ENCODE measurements around the gene MAPK8IP1. TPM values are rescaled to one million over a fixed set of nuclear protein-coding genes. Genes with fewer than 3 reads are reported as not detected.

Gene MAPK8IP1
- polyA plus RNA-seq, 1 donor from 2014 or later: 58.8 TPM

- TF ChIP-seq CTCF (IDR thresholded peaks at IDR 0.05; ENCODE audit: poor library complexity, severe bottlenecking): no peak
- no peak for TF ChIP-seq TAF1 (IDR thresholded peaks at IDR 0.05; ENCODE audit: low read depth)
- TF ChIP-seq RAD21 (conservative IDR thresholded peaks at IDR 0.05): no peak
- no peak for TF ChIP-seq SMC3 (conservative IDR thresholded peaks at IDR 0.05; ENCODE audit: poor library complexity)
- TF ChIP-seq POLR2AphosphoS5 (IDR thresholded peaks at IDR 0.05): no peak
- Histone ChIP-seq H2AFZ (ENCODE audit: low read depth, low read length) (no peak overlapping the region), H3K4me2 (ENCODE audit: low read length) (no peak overlapping the region), H3K36me3 (ENCODE audit: insufficient read depth, low read length) (peaks cover 11% of the 10 kb centered on the region), H3K9me3 (ENCODE audit: low read length) (no peaks in the 10 kb centered on the region), H3K27me3 (ENCODE audit: insufficient read depth, low read depth, low read length) (no peaks in the 10 kb centered on the region), H3K9ac (ENCODE audit: low read length) (no peak overlapping the region), H3K27ac (ENCODE audit: low read length) (no peak overlapping the region), H3F3A (ENCODE audit: insufficient read depth, low read length, poor library complexity, severe bottlenecking) (no peaks in the 10 kb centered on the region), H3K9me2 (ENCODE audit: insufficient read depth, low read length) (no peaks in the 10 kb centered on the region), H3K79me2 (replicated peaks; ENCODE audit: insufficient read depth, low read length) (no peaks in the 10 kb centered on the region), H3K4me3 (ENCODE audit: low read length) (no peak overlapping the region), H4K20me1 (ENCODE audit: insufficient read depth) (no peaks in the 10 kb centered on the region)
Measured at GRCh38 chr11:45934580-45935318, 49.3 kb downstream of the MAPK8IP1 start.

DNA sequence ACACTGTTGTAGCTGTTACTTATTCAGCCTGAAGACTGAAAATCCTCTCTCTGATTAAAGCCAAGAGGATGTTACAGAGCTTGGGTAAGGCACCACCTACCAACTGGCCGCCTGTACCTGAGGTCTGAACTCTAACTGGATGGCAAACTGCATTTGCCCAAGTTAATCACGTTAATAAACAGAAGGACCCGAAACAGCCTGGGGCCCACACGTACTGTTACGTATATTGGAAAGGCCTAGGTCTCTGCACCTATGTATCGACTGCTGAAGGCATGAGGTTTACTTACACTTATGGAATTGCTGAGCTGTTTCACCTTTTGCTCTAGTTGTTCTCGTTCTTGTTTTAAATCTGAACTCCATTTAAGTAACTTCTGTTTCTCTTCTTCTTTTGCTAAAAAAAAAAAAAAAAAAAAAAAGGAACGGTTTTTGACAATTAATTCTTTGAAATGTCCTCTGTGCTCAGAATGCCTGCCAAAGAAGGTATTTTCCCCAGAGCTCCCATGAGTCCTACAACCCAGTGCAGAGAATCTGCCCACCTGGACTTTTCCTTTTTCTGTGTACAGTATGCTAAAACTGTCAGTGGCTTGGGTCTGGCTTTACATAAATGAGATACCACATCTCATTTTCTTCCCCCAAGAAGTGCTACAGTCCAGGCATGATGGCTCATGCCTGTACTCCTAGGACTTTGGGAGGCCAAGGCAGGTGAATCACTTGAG, 50.1 kb downstream of the MAPK8IP1 start:
- Histone ChIP-seq H3K9me3 (ENCODE audit: low read length) (no peaks in the 10 kb centered on the region), H2AFZ (ENCODE audit: low read depth, low read length) (no peak overlapping the region), H4K20me1 (ENCODE audit: insufficient read depth) (no peaks in the 10 kb centered on the region), H3K9me2 (ENCODE audit: insufficient read depth, low read length) (no peaks in the 10 kb centered on the region), H3K4me3 (ENCODE audit: low read length) (no peak overlapping the region), H3K79me2 (replicated peaks; ENCODE audit: insufficient read depth, low read length) (no peaks in the 10 kb centered on the region), H3K36me3 (ENCODE audit: insufficient read depth, low read length) (peaks cover 11% of the 10 kb centered on the region), H3F3A (ENCODE audit: insufficient read depth, low read length, poor library complexity, severe bottlenecking) (no peaks in the 10 kb centered on the region), H3K9ac (ENCODE audit: low read length) (no peak overlapping the region), H3K27me3 (ENCODE audit: insufficient read depth, low read depth, low read length) (no peaks in the 10 kb centered on the region), H3K27ac (ENCODE audit: low read length) (no peak overlapping the region), H3K4me2 (ENCODE audit: low read length) (no peak overlapping the region)
- no peak for TF ChIP-seq SMC3 (conservative IDR thresholded peaks at IDR 0.05; ENCODE audit: poor library complexity)
- TF ChIP-seq POLR2AphosphoS5 (IDR thresholded peaks at IDR 0.05): no peak
- TF ChIP-seq MXI1 (conservative IDR thresholded peaks at IDR 0.05; ENCODE audit: poor library complexity, severe bottlenecking): no peak
- TF ChIP-seq CTCF (IDR thresholded peaks at IDR 0.05; ENCODE audit: poor library complexity, severe bottlenecking): no peak
- no peak for TF ChIP-seq RAD21 (conservative IDR thresholded peaks at IDR 0.05)
- no peak for TF ChIP-seq TAF1 (IDR thresholded peaks at IDR 0.05; ENCODE audit: low read depth)
- no peak for TF ChIP-seq EP300 (conservative IDR thresholded peaks at IDR 0.05; ENCODE audit: poor library complexity, severe bottlenecking)
- no peak for TF ChIP-seq REST (IDR thresholded peaks at IDR 0.05; ENCODE audit: borderline replicate concordance)
- no peak for TF ChIP-seq EZH2 (IDR thresholded peaks at IDR 0.05; ENCODE audit: borderline replicate concordance, insufficient read depth, low read length, poor library complexity, severe bottlenecking)
